SH-SY5Y (cell line): Measurements from ENCODE around the gene CNGB1.

Source experiments
- GATA2 ChIP-seq: IDR thresholded peaks from 2 replicates; pipeline ENCODE4 v1.6.1; 2011; ENCODE audit warnings: mild to moderate bottlenecking, low read depth, low read length
- GATA3 ChIP-seq: IDR thresholded peaks from 2 replicates; pipeline ENCODE4 v1.6.1; 2011; ENCODE audit warnings: low read depth, mild to moderate bottlenecking, low read length, moderate library complexity

DNA sequence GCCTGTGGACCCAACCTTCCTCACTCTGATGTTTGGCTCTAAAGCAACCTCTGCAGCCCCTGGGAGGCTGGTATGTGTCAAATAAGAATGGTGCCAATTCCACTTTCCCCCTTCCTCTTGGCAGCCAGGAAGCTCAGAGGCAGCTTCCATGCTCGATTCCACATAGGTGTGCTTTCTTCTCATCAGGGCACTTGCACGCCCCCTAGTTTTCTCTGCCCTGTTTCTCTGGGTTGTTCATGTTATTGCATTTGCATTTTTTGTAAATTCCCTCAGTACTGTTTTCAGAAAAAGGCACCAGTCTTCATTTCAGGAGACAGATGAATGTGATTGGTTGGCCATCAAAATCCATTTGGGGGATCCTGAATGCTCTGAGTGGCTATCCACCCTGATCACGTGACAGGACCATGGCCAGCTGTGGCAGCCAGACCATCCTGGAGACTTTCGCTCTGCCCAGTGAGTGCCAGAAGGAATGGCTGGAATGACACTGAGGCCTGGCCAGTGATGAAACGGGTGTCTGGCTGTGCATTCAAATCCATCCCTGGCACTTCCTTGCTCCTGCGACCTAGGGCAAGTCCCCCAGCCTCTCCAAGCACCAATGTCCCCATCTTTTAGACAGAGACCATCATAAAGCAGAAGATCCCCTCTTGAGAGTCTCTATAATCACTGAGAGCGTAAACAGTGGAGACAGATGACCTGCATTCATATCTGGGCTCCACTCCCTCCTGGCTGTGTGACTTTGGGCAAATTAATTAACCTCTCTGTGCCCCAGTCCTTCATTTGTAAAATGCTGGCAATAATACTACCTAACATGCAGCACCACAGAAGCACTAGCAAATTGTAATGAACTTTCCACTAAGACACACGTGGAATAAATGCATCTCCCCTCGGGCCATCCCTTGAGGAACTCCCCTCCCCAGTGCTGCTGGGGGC is 56.4 kb downstream of the CNGB1 start:
- TF ChIP-seq GATA2: no peak
- no peak for TF ChIP-seq GATA3
